B cell (primary cell): Measurements from ENCODE around the gene EVX1. TPM values are rescaled to one million over a fixed set of nuclear protein-coding genes. Genes with fewer than 3 reads are reported as not detected.

ENCODE experiments used
- ATAC-seq: fragments of 200-7000 bp; cut with Tn5 transposase; one replicate; pipeline ENCODE4 v1.10.0; 2021; ENCODE audit warnings: low read depth, mild to moderate bottlenecking, moderate number of reproducible peaks, moderate library complexity
- CTCF ChIA-PET: fragments of 350-600 bp; sonication (Branson Sonifier 250); formaldehyde crosslinking; loops from one replicate; lab custom pipeline; 2021; ENCODE audit warnings: antibody characterized with exemption, inconsistent platforms; lab: Charles Lee
- POLR2A ChIA-PET: fragments of 350-600 bp; sonication (Branson Sonifier 250); formaldehyde crosslinking; loops from one replicate; lab custom pipeline; 2021; ENCODE audit warnings: antibody characterized with exemption; lab: Charles Lee
- DNase-seq: peaks from one replicate; pipeline ENCODE4 v3.0.0; 2013
- H2AFZ ChIP-seq: 2 replicates; pipeline ENCODE4 v1.6.1; 2012; ENCODE audit warnings: mild to moderate bottlenecking, low read depth, low read length; ENCODE audit not compliant: insufficient read depth, poor library complexity, severe bottlenecking
- H3K27ac ChIP-seq, 2 donors: 1 replicate in 1 of 2; 2 replicates in 1 of 2; pipeline ENCODE4 v1.5.1; 2012 to 2013; ENCODE audit warnings: low read length in 2 of 2, mild to moderate bottlenecking in 2 of 2, moderate library complexity in 1 of 2
- H3K27me3 ChIP-seq, 4 experiments: fragments of 200-600 bp in 1 of 4; sonication (generic) in 1 of 4; replicated peaks in 1 of 4; 1 replicate in 2 of 4; 2 replicates in 2 of 4; pipeline versions ENCODE4 v1.6.1 to v1.7.0; 2013 to 2016; ENCODE audit warnings: low read length in 3 of 4, mild to moderate bottlenecking in 2 of 4, mixed read lengths in 1 of 4, moderate library complexity in 1 of 4; ENCODE audit not compliant: insufficient read depth in 4 of 4, control insufficient read depth in 3 of 4; ENCODE audit errors: control extremely low read depth in 1 of 4
- H3K36me3 ChIP-seq, 2 experiments: replicated peaks in 1 of 2; 1 replicate in 1 of 2; 2 replicates in 1 of 2; pipeline versions ENCODE4 v1.6.1 to v1.7.1; 2013; ENCODE audit warnings: low read length in 1 of 2; ENCODE audit not compliant: insufficient read depth in 2 of 2, control insufficient read depth in 1 of 2; ENCODE audit errors: control extremely low read depth in 1 of 2, extremely low read depth in 1 of 2
- H3K4me1 ChIP-seq, 2 donors: fragments of 200-600 bp in 1 of 2; sonication (generic) in 1 of 2; 1 replicate in 1 of 2; 2 replicates in 1 of 2; pipeline versions ENCODE4 v1.5.1 to v1.6.1; 2013 to 2017; ENCODE audit warnings: low read length in 2 of 2; ENCODE audit not compliant: control insufficient read depth in 2 of 2, insufficient read depth in 2 of 2
- H3K4me2 ChIP-seq: replicated peaks from 2 replicates; pipeline ENCODE3; 2012; ENCODE audit warnings: mild to moderate bottlenecking, low read depth, low read length; ENCODE audit not compliant: poor library complexity, severe bottlenecking
- H3K4me3 ChIP-seq, 5 experiments: fragments of 200-600 bp in 1 of 5; sonication (generic) in 1 of 5; 1 replicate in 3 of 5; 2 replicates in 2 of 5; pipeline versions ENCODE4 v1.5.1 to v1.7.0; 2011 to 2016; ENCODE audit warnings: low read length in 4 of 5, mild to moderate bottlenecking in 4 of 5, low read depth in 2 of 5, control low read depth in 1 of 5, moderate library complexity in 1 of 5; ENCODE audit not compliant: insufficient read depth in 1 of 5; ENCODE audit errors: control extremely low read depth in 1 of 5, extremely low read depth in 1 of 5
- H3K79me2 ChIP-seq: fragments of 200-600 bp; sonication (generic); one replicate; pipeline ENCODE4 v1.6.0; 2016; ENCODE audit warnings: low read length; ENCODE audit not compliant: control insufficient read depth, insufficient read depth
- H3K9ac ChIP-seq: fragments of 200-600 bp; sonication (generic); 2 replicates; pipeline ENCODE4 v1.6.1; 2017; ENCODE audit warnings: mild to moderate bottlenecking, low read length, moderate library complexity
- H3K9me3 ChIP-seq, 3 donors: one replicate each; pipeline versions ENCODE4 v1.6.1 to v1.7.1; 2013; ENCODE audit warnings: low read length in 2 of 3; ENCODE audit not compliant: control insufficient read depth in 2 of 3, insufficient read depth in 1 of 3; ENCODE audit errors: control extremely low read depth in 1 of 3
- H4K20me1 ChIP-seq: 2 replicates; pipeline ENCODE4 v1.6.0; 2012; ENCODE audit warnings: mild to moderate bottlenecking, low read length; ENCODE audit not compliant: insufficient read depth, control insufficient read depth, poor library complexity, severe bottlenecking
- H3K27ac Mint-ChIP-seq: one replicate; pipeline ENCODE4 v1.8.0; 2021; ENCODE audit warnings: mixed read lengths
- H3K27me3 Mint-ChIP-seq: one replicate; pipeline ENCODE4 v1.8.0; 2021; ENCODE audit warnings: mixed read lengths
- H3K4me1 Mint-ChIP-seq: one replicate; pipeline ENCODE4 v1.8.0; 2021; ENCODE audit warnings: mixed read lengths
- H3K4me3 Mint-ChIP-seq: one replicate; pipeline ENCODE4 v1.8.0; 2021; ENCODE audit warnings: mixed read lengths
- H3K9me3 Mint-ChIP-seq: one replicate; pipeline ENCODE4 v1.8.0; 2022; ENCODE audit warnings: mixed read lengths; ENCODE audit not compliant: insufficient read depth
- EZH2 ChIP-seq: IDR thresholded peaks from 2 replicates; pipeline ENCODE4 v1.6.1; 2012; ENCODE audit warnings: borderline replicate concordance, low read depth, mild to moderate bottlenecking, moderate library complexity, low read length; ENCODE audit not compliant: insufficient read depth, poor library complexity, severe bottlenecking
- WGBS: methylation state at CpG from one replicate; pipeline ENCODE4 v1.1.5; 2013; ENCODE audit warnings: missing lambda C conversion rate; ENCODE audit not compliant: insufficient coverage; 5-methylcytosine and 5-hydroxymethylcytosine counted together
- intact Hi-C: fragments of 100-400 bp; cut with micrococcal nuclease; formaldehyde crosslinking; loops from one replicate; pipeline ENCODE4 v1.10.0; 2022
- polyA plus RNA-seq: library from polyadenylated mRNA; depleted of rRNA; stranded (reverse); fragments of >200 nt; gene quantifications from 2 replicates; pipeline ENCODE4 v1.2.3, GENCODE V29; 2012
- total RNA-seq, 2 donors: library from RNA; stranded (reverse); fragments of 120-200 nt in 1 of 2; gene quantifications; 1 replicate in 1 of 2; 2 replicates in 1 of 2; pipeline versions ENCODE4 v1.2.3 to v1.2.4, GENCODE V29; 2013 to 2022
- TF ChIP-seq, protein P1 (sequence below): fragments of 200-600 bp; IDR thresholded peaks from one replicate; pipeline ENCODE4 v1.8.0; 2022; ENCODE audit warnings: antibody characterized with exemption, mild to moderate bottlenecking

The EVX1 gene
- total and polyA plus RNA-seq, 2 donors (not counting 1 experiment from before 2014, with no cell fraction given), result not detected

DNA sequence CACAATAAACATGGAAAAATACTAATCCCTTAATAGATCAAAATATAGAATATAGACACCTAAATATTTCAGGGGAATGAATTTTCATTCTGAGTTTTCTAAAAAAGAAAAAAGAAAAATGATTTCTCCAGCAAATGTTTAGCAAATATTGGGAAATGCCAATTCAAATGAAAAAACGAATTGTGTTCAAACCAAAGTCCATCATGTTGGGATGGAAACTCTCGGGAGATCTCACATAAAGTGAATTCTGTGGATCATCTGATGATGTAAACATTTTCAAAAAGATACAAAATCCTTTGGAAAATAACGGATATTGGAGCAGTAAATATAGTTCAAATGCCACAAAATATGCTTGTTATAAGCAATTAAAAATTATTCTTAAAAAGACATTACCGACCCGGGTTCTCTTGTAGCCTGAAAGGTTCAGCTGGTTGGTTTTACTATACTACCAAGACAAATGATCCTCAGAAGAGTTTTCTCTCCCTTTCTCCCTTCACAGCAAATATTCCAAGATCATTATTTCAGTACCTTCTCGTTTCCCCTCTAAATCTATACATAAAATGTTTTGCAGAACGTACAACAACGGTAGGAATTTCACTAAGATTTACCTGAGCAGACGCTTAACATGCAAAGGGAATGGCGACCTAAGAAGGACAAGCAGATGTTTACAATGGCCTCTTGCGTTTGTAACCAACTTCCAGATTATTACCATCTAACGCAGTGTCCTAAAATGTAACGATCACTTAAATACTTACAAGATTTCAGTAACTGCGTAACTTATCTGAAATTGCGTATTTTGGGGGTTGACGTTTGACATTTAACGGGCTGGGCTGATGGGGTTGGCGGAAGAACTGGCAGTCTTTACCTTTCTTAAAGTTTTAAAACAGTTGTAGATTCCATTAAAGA is 45.2 kb upstream of the EVX1 start:
- Histone ChIP-seq H3K9ac (no peak overlapping the region), H3K27me3 (peaks cover 3 to 82% (median 78%) of the 10 kb centered on the region in 4 experiments), H2AFZ (no peak overlapping the region), H3K27ac (no peak overlapping the region), H3K4me3 (no peak overlapping the region), H4K20me1 (no peaks in the 10 kb centered on the region), H3K4me2 (no peak overlapping the region), H3K9me3 (peaks cover 0 to 51% (median 2%) of the 10 kb centered on the region in 3 donors), H3K36me3 (no peaks in the 10 kb centered on the region), H3K4me1 (peaks cover 47 to 64% of the 10 kb centered on the region in 2 donors), H3K79me2 (no peaks in the 10 kb centered on the region)
- POLR2A ChIA-PET, result no interaction called here
- no peak overlapping the region for H3K4me3 Mint-ChIP-seq
- TF ChIP-seq, protein P1, sequence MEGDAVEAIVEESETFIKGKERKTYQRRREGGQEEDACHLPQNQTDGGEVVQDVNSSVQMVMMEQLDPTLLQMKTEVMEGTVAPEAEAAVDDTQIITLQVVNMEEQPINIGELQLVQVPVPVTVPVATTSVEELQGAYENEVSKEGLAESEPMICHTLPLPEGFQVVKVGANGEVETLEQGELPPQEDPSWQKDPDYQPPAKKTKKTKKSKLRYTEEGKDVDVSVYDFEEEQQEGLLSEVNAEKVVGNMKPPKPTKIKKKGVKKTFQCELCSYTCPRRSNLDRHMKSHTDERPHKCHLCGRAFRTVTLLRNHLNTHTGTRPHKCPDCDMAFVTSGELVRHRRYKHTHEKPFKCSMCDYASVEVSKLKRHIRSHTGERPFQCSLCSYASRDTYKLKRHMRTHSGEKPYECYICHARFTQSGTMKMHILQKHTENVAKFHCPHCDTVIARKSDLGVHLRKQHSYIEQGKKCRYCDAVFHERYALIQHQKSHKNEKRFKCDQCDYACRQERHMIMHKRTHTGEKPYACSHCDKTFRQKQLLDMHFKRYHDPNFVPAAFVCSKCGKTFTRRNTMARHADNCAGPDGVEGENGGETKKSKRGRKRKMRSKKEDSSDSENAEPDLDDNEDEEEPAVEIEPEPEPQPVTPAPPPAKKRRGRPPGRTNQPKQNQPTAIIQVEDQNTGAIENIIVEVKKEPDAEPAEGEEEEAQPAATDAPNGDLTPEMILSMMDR, result no peak
- no peak for TF ChIP-seq EZH2
- DNase-seq (no peak), ATAC-seq (no peak)
- no peak overlapping the region for H3K27ac Mint-ChIP-seq
- peaks cover 38% of the 10 kb centered on the region for H3K4me1 Mint-ChIP-seq
- CTCF ChIA-PET, result interaction anchor here (1.4 to 2.5 kb wide), 3 partner anchors 11 to 49 kb away, joined by 4 to 11 read pairs (median 8); partner anchors contain the start of genes HOXA11 and HOXA6
- H3K27me3 Mint-ChIP-seq, result peaks cover 81% of the 10 kb centered on the region
- 15% methylated on average over 7 of the region's 18 CpGs for WGBS
- H3K9me3 Mint-ChIP-seq, result no peaks in the 10 kb centered on the region
- intact Hi-C loops, result loop anchor here (5.0 to 10.0 kb wide), 2 partner anchors 45 to 407 kb away; partner anchors contain the start of gene EVX1
